DMS79 (cell line): ENCODE measurements around the gene POLR3G.
A peak's percentile ranks its signal among the peaks of the same experiment; 100 is the strongest.

ENCODE experiments used
- DNase-seq: peaks from one replicate; lab custom pipeline; 2025; lab: John Stamatoyannopoulos, UW

POLR3G gene

DNA sequence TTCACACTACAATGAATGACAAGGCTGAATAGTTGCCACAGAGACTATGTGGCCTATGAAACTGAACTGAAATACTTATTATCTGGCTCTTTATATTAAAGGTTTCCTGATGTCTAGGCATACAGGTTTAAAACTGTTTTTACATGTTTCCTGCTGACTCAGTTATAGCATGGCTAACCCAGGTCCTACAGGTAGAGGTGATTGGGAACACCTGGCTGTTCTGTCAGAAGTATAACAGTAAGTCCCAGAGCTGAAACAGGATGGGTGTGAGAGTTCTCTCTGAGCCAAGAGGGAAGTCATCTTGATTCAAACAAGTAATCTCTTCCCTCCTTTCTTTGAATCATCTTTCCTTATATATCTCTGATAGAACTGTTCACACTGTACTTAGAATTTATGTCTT, 79.0 kb downstream of the POLR3G start:
- no peak for DNase-seq

DNA sequence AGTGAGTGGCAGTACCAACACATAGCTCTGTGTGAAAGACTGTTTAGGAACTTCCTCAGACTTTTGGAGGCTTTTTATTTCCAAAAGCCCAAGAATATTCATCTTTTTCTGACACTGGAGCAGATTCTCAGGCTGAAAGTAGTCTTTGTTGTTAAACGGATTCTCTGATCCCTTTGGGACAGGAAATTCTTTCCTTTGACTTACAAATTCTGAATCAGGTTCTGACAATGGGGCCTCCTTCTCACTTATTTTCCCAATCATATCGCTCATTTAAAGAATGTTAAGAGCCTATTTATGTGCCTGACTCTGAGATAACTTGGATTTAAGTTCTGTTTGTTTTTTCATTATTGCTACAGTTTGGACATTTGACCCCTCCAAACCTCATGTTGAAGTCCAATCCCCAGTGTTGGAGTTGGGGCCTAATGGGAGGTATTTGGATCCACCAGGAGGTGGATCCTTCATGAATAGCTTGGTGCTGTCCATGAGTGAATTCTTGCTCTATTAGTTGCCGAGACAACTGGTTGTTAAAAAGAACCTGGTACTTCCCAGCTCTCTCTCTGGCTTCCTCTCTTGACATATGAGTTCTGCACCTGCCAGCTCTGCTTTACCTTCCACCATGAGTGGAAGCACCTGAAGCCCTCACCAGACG, 79.8 kb downstream of the POLR3G start:
- DNase-seq: no peak

DNA sequence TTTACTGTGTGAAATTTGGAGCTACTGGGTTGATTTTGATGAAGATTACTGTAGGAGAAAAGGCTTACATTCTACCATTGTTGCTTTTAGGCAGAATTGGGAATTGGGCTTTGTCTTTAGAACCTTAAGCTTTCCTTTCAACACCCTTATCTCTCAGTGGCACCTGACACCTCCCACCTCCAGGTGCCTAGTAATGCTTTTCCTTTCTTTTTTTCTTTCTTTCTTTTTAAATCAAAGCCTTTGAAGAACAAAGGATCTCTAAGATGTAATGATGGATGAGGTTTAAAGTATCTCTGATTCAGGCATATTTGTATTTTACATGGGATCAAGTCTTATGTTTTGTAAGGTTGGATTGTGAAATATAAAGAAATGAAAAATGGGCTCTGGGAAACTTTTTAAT, 81.0 kb downstream of the POLR3G start:
- no peak for DNase-seq

DNA sequence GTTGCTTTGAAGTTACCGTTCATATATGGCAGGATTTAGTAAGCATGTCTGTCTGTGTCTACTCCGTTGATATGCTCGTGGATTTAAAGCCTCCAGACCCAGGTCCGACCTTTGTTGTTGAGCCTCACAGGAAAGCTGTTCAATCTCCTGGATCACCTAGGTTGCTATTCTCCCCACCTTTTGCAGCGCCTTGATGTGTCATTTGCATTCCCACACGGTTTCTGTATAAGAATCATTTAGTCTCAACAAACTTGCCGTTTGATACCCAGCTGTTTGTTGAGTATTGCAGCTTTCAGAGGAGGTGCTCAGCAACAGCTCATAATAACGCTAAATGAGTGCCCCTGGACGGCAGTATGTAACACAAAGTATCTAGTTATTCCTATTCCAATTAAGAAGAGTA, 82.7 kb downstream of the POLR3G start:
- no peak for DNase-seq

DNA sequence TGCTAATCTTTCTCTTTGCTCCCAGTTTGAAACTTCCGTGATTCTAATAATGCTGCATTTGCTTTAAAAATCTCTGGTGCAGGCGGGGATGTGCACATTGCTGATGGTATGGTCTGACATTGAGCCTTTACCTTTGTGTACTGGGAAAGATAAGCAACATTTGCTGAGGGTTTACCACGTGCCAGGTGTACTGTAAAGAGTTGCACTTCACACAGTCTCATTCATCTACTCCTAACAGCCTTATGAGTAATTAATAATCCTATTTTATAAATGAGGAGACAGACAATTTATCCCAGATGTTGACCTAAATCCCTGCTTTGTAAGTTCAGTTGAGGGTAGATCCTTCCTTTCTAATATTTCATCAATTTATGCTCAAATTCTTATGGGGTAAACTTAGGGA, 83.2 kb downstream of the POLR3G start:
- no peak for DNase-seq

DNA sequence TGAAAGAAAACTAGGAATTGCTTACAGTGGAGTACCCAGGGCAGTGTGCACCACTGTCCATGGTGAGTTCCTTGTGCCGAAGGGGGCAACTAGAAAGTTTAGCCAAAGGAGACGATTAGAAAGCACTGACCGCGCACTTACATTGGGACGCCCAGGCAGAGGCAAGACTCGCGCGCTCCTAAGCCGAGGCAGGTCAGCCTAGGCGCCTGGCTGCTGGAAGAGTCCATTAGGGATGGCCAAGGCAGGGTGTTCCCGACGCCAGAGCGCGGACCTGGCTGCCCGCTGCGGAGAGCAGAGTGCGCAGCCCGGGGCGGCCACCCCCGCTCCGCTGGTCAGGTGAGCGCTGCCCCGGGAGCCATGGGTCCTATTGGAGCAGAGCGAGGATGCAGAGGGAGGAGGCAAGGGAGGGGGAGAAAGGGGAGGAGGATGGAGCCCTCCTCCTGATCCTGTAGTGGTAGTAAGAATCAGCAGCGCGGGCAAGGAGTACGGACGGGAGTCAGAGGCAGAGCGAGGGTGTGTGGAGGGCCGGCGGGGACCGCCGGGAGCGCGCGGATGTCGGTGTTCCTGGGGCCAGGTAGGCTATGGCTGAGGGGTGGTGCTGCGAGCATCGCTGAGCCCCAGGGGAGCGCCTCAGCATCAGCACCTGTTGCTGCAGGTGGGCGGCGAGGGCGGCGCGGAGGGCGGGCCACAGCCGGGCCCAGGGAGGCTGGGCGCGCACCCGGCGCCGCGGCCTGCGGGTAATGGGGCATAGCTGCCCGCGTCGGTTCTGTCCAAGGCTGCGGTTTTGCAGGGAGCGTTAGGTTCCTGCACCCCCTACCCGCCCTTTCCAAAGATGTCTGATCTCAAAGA, 83.9 kb downstream of the POLR3G start, which contains the start of gene ADGRV1:
ADGRV1 (plus strand) TSS at position 454 of the 849 bp plus-strand sequence; CDS start at position 553, 99 bp downstream.
- DNase-seq: peak; percentile 89

DNA sequence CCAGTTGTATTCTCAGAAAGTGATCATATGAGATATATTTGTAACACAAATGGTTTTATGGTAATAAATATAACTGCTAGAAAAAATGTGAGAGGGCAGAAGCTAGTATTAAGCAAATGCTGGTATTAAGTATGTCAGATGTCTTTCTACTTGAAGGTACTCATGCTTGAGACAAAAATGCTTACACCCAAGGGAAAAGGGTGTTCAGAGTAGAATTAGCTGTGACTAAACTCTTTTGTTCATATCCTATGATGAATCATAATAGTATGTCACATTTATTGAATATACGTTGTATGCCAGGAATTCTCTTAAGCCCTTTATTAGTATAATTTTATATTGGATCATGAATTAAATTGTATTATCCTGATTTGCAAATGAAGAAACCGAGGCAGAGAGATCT, 86.1 kb downstream of the POLR3G start:
- DNase-seq: no peak

DNA sequence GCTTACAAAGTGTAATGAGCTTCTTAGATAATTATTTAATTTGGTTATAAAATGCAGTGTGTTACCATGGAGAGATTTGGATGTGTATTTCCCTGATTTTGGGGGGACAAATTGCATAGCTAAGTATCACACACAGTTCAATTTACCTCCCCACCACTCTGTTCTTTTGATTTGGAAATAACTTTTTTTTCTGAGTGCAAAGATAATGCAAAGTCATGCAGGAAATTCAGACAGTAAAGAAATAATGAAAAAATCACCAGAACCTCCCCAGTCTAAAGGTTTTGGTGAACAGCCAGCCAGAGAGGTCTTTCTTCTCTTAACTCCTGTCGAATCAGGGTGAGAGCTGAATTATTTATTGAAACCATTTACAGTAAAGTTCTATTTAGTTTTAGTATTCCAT, 87.1 kb downstream of the POLR3G start:
- no peak for DNase-seq

DNA sequence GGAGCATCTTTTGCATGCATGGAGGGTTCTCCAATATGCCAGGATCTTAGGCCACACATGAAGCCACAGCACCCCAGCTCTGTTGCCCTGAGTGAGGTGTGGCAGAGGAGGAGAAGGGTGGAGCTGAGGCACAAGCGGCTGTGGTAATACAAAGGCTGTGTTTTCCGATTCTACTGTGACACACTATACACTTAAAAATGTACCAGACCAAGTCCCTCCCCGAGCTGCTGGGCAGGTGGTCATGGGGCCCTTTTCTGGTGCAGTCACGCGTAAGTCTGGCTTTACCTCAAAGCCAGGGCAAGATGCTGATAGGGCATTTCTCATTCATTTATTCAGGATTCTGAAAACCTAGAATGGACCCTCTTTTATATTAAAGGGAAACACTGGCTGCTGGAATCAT, 87.7 kb downstream of the POLR3G start:
- no peak for DNase-seq

DNA sequence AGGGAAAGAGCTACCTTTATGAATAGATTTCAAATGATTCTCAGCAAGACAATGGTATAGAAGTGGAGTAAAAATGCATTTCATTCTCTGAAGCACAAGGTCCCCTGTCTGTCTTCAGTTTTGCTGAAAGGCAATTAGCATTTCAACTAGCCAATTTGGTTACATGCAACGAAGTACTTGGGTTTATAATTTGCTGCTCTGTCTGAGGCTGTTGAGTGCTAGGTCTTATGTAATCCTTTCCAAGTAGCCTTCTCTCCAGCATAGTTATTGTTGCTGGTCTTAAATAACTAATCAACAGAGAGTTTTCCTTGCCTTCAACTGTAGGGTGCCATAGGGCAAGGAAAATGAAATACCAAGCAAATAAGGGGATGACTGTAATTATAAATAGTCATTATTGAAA, 88.4 kb downstream of the POLR3G start:
- DNase-seq: no peak
